ENCODE results near the gene CORO2B.

- TF ChIP-seq XRCC4 (IDR thresholded peaks at IDR 0.05; ENCODE audit: extremely low read depth, insufficient read depth, insufficient read length) (no peak), DIDO1 (tag; IDR thresholded peaks at IDR 0.05; ENCODE audit: low read depth) (no peak), ZHX1 (conservative IDR thresholded peaks at IDR 0.05; ENCODE audit: low read length) (no peak), MTA1 (IDR thresholded peaks at IDR 0.05; ENCODE audit: borderline replicate concordance) (no peak), TAF1 (IDR thresholded peaks at IDR 0.05; ENCODE audit: control insufficient read depth, extremely low read depth, insufficient read depth, low read length, severe bottlenecking) (no peak), RNF2 (IDR thresholded peaks at IDR 0.05) (no peak), CTCF (IDR thresholded peaks at IDR 0.05 in 2 of 3, conservative IDR thresholded peaks at IDR 0.05 in 1 of 3; ENCODE audit: insufficient read depth in 2 of 3, low read depth in 1 of 3, low read length in 3 of 3) (no peak), FOXK2 (conservative IDR thresholded peaks at IDR 0.05 in 1 of 2, IDR thresholded peaks at IDR 0.05 in 1 of 2; ENCODE audit: low read depth in 2 of 2) (no peak), USF1 (CRISPR knock-in tag; IDR thresholded peaks at IDR 0.05) (no peak), ZNF384 (IDR thresholded peaks at IDR 0.05; ENCODE audit: low read depth, low read length) (no peak), MTA2 (IDR thresholded peaks at IDR 0.05; ENCODE audit: low read depth) (no peak)
- TF ChIP-seq, protein P1, sequence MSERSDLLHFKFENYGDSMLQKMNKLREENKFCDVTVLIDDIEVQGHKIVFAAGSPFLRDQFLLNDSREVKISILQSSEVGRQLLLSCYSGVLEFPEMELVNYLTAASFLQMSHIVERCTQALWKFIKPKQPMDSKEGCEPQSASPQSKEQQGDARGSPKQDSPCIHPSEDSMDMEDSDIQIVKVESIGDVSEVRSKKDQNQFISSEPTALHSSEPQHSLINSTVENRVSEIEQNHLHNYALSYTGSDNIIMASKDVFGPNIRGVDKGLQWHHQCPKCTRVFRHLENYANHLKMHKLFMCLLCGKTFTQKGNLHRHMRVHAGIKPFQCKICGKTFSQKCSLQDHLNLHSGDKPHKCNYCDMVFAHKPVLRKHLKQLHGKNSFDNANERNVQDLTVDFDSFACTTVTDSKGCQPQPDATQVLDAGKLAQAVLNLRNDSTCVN (CRISPR knock-in tag; IDR thresholded peaks at IDR 0.05): no peak
- TF ChIP-seq, protein P2, sequence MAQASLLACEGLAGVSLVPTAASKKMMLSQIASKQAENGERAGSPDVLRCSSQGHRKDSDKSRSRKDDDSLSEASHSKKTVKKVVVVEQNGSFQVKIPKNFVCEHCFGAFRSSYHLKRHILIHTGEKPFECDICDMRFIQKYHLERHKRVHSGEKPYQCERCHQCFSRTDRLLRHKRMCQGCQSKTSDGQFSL (CRISPR knock-in tag; IDR thresholded peaks at IDR 0.05): no peak
- TF ChIP-seq, protein P2 (tag; IDR thresholded peaks at IDR 0.05): no peak
- TF ChIP-seq, protein P3, sequence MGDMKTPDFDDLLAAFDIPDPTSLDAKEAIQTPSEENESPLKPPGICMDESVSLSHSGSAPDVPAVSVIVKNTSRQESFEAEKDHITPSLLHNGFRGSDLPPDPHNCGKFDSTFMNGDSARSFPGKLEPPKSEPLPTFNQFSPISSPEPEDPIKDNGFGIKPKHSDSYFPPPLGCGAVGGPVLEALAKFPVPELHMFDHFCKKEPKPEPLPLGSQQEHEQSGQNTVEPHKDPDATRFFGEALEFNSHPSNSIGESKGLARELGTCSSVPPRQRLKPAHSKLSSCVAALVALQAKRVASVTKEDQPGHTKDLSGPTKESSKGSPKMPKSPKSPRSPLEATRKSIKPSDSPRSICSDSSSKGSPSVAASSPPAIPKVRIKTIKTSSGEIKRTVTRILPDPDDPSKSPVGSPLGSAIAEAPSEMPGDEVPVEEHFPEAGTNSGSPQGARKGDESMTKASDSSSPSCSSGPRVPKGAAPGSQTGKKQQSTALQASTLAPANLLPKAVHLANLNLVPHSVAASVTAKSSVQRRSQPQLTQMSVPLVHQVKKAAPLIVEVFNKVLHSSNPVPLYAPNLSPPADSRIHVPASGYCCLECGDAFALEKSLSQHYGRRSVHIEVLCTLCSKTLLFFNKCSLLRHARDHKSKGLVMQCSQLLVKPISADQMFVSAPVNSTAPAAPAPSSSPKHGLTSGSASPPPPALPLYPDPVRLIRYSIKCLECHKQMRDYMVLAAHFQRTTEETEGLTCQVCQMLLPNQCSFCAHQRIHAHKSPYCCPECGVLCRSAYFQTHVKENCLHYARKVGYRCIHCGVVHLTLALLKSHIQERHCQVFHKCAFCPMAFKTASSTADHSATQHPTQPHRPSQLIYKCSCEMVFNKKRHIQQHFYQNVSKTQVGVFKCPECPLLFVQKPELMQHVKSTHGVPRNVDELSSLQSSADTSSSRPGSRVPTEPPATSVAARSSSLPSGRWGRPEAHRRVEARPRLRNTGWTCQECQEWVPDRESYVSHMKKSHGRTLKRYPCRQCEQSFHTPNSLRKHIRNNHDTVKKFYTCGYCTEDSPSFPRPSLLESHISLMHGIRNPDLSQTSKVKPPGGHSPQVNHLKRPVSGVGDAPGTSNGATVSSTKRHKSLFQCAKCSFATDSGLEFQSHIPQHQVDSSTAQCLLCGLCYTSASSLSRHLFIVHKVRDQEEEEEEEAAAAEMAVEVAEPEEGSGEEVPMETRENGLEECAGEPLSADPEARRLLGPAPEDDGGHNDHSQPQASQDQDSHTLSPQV (IDR thresholded peaks at IDR 0.05): no peak
Observed at GRCh38 chr15:68681836-68682235, 103.0 kb downstream of the CORO2B start.

All from K562 (cell line).